Hepatocyte (in vitro differentiated cells): Measurements from ENCODE around the gene ECE1. TPM values are rescaled to one million over a fixed set of nuclear protein-coding genes. Genes with fewer than 3 reads are reported as not detected.
A peak's percentile ranks its signal among the peaks of the same experiment; 100 is the strongest.

ENCODE experiments used
- DNase-seq: peaks from one replicate; pipeline ENCODE4 v3.0.0-alpha.2; 2016; ENCODE audit warnings: low spot score
- H2AFZ ChIP-seq: fragments of 200-600 bp; sonication (generic); 2 replicates; pipeline ENCODE4 v1.6.0; 2016; ENCODE audit warnings: antibody characterized with exemption, mild to moderate bottlenecking
- H3K27ac ChIP-seq: fragments of 200-600 bp; sonication (generic); 2 replicates; pipeline ENCODE4 v1.5.1; 2016; ENCODE audit warnings: mild to moderate bottlenecking
- H3K27me3 ChIP-seq: fragments of 200-600 bp; sonication (generic); 2 replicates; pipeline ENCODE4 v1.6.1; 2016
- H3K36me3 ChIP-seq: fragments of 200-600 bp; sonication (generic); replicated peaks from 2 replicates; pipeline ENCODE4 v1.5.1; 2016; ENCODE audit warnings: low read depth; ENCODE audit not compliant: insufficient read depth
- H3K4me1 ChIP-seq: fragments of 200-600 bp; sonication (generic); 2 replicates; pipeline ENCODE4 v1.5.1; 2016; ENCODE audit warnings: mild to moderate bottlenecking, moderate library complexity; ENCODE audit not compliant: insufficient read depth
- H3K4me2 ChIP-seq: fragments of 200-600 bp; sonication (generic); 2 replicates; pipeline ENCODE4 v1.6.0; 2016
- H3K4me3 ChIP-seq: fragments of 200-600 bp; sonication (generic); 2 replicates; pipeline ENCODE4 v1.5.1; 2016; ENCODE audit warnings: mild to moderate bottlenecking
- H3K79me2 ChIP-seq: fragments of 200-600 bp; sonication (generic); 2 replicates; pipeline ENCODE4 v1.6.0; 2017; ENCODE audit warnings: mild to moderate bottlenecking
- H3K9me2 ChIP-seq: fragments of 200-600 bp; sonication (generic); replicated peaks from 2 replicates; pipeline ENCODE4 v1.6.0; 2017; ENCODE audit warnings: mild to moderate bottlenecking; ENCODE audit not compliant: insufficient read depth
- H3K9me3 ChIP-seq: fragments of 200-600 bp; sonication (generic); 2 replicates; pipeline ENCODE4 v1.5.1; 2016; ENCODE audit warnings: low read depth, mild to moderate bottlenecking
- H4K20me1 ChIP-seq: fragments of 200-600 bp; sonication (generic); 2 replicates; pipeline ENCODE4 v1.6.0; 2016; ENCODE audit warnings: mild to moderate bottlenecking; ENCODE audit not compliant: insufficient read depth, poor library complexity, severe bottlenecking
- EZH2 ChIP-seq: fragments of 200-600 bp; sonication (generic); IDR thresholded peaks from 2 replicates; pipeline ENCODE4 v1.6.1; 2016; ENCODE audit warnings: antibody characterized with exemption, mild to moderate bottlenecking, borderline replicate concordance
- EZH2phosphoT487 ChIP-seq: fragments of 200-600 bp; sonication (generic); IDR thresholded peaks from one replicate; pipeline ENCODE4 v1.6.1; 2018; ENCODE audit warnings: antibody characterized with exemption, mild to moderate bottlenecking, low read depth, moderate library complexity; ENCODE audit not compliant: unreplicated experiment, severe bottlenecking
- WGBS: methylation state at CpG from one replicate; pipeline ENCODE4 v1.1.6; 2016; ENCODE audit warnings: low lambda C conversion rate; ENCODE audit errors: missing lambda C conversion rate; 5-methylcytosine and 5-hydroxymethylcytosine counted together
- polyA plus RNA-seq: library from polyadenylated mRNA; unstranded; fragments of >200 nt; fragmentation: Nextera tagmentation; extraction: Ambion mirVana; gene quantifications from 2 replicates; pipeline ENCODE4 v1.2.1, GENCODE V29; 2016
- total RNA-seq: library from RNA; depleted of rRNA; stranded (reverse); fragments of >200 nt; gene quantifications from 2 replicates; pipeline ENCODE4 v1.2.3, GENCODE V29; 2014
- TF ChIP-seq, protein P1 (sequence below): fragments of 200-600 bp; sonication (generic); IDR thresholded peaks from 2 replicates; pipeline ENCODE4 v1.5.1; 2016; ENCODE audit warnings: antibody characterized with exemption, mild to moderate bottlenecking; ENCODE audit not compliant: poor library complexity

Gene ECE1
- total and polyA plus RNA-seq, 2 experiments from 2014 or later: 60.8 to 90.6 TPM

DNA sequence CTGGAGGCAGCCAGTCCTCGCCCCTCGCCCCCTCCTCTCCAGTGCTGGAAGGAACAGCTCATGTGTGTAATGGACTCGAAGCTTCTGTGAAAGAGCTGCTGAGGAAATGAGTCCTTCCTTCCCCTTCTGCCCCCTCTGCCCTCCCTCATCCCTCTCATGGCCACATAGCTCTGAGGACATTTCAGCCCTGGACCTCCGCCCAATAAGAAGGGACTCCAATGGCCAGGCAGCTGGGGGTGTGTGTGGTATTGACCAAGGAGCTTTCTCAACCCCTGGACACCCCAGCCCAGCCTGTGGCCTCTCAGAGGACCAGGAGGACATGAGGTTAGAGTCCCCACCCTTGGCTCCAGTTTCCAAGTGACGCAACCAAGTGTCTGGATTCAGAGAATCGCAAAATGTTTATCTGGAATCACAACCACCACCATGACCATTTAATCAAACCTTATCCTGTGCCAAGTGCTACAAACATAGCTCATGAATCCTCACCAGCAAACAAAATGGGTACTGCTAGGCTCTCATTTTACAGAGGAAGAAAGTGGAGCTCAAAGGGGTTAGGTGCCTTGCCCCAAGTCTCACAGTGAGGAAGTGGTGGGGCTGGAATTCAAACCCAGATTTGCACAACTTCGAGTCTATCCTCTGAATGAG is 47.8 kb upstream of the ECE1 start:
- no peaks in the 10 kb centered on the region for H3K9me3 ChIP-seq
- H3K79me2 ChIP-seq: peaks cover 97% of the 10 kb centered on the region
- no peak overlapping the region for H2AFZ ChIP-seq
- WGBS: 61% methylated on average over 7 of the region's 7 CpGs
- peaks cover 98% of the 10 kb centered on the region for H3K4me1 ChIP-seq
- H3K9me2 ChIP-seq: no peaks in the 10 kb centered on the region
- H3K27ac ChIP-seq: peak overlapping the region; percentile 65
- H3K4me2 ChIP-seq: peak overlapping the region; percentile 56
- peak; percentile 53 for DNase-seq
- H3K4me3 ChIP-seq: no peak overlapping the region
- TF ChIP-seq, protein P1, sequence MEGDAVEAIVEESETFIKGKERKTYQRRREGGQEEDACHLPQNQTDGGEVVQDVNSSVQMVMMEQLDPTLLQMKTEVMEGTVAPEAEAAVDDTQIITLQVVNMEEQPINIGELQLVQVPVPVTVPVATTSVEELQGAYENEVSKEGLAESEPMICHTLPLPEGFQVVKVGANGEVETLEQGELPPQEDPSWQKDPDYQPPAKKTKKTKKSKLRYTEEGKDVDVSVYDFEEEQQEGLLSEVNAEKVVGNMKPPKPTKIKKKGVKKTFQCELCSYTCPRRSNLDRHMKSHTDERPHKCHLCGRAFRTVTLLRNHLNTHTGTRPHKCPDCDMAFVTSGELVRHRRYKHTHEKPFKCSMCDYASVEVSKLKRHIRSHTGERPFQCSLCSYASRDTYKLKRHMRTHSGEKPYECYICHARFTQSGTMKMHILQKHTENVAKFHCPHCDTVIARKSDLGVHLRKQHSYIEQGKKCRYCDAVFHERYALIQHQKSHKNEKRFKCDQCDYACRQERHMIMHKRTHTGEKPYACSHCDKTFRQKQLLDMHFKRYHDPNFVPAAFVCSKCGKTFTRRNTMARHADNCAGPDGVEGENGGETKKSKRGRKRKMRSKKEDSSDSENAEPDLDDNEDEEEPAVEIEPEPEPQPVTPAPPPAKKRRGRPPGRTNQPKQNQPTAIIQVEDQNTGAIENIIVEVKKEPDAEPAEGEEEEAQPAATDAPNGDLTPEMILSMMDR: no peak
- TF ChIP-seq EZH2: no peak
- TF ChIP-seq EZH2phosphoT487: no peak
- H4K20me1 ChIP-seq: peaks cover 23% of the 10 kb centered on the region
- H3K27me3 ChIP-seq: no peaks in the 10 kb centered on the region
- H3K36me3 ChIP-seq: no peaks in the 10 kb centered on the region

- no peak for TF ChIP-seq EZH2phosphoT487
- TF ChIP-seq EZH2: no peak
- TF ChIP-seq, protein P1: no peak
- no peaks in the 10 kb centered on the region for H3K36me3 ChIP-seq
- H3K79me2 ChIP-seq: peaks cover 95% of the 10 kb centered on the region
- H3K4me2 ChIP-seq: peak overlapping the region; percentile 56
- H2AFZ ChIP-seq: no peak overlapping the region
- no peak overlapping the region for H3K4me3 ChIP-seq
- H3K27ac ChIP-seq: peak overlapping the region; percentile 65
- no peaks in the 10 kb centered on the region for H3K9me2 ChIP-seq
- H3K4me1 ChIP-seq: peaks cover 97% of the 10 kb centered on the region
- DNase-seq: no peak
- H4K20me1 ChIP-seq: peaks cover 17% of the 10 kb centered on the region
- no peaks in the 10 kb centered on the region for H3K9me3 ChIP-seq
- no peaks in the 10 kb centered on the region for H3K27me3 ChIP-seq
- WGBS: 77% methylated on average over 8 of the region's 8 CpGs
Measured at GRCh38 chr1:21337454-21337927, 47.2 kb upstream of the ECE1 start.

GRCh38 chr1:21337010-21337437 is 46.8 kb upstream of the ECE1 start:
- no peak for TF ChIP-seq EZH2phosphoT487
- TF ChIP-seq, protein P1: no peak
- no peak for TF ChIP-seq EZH2

More at GRCh38 chr1:21337010-21337437, 46.8 kb upstream of the ECE1 start:
- no peaks in the 10 kb centered on the region for H3K36me3 ChIP-seq
- H3K27me3 ChIP-seq: no peaks in the 10 kb centered on the region
- H3K27ac ChIP-seq: peak overlapping the region; percentile 65
- 32% methylated on average over 8 of the region's 8 CpGs for WGBS
- no peaks in the 10 kb centered on the region for H3K9me3 ChIP-seq
- H3K9me2 ChIP-seq: no peaks in the 10 kb centered on the region
- DNase-seq: no peak
- H3K4me1 ChIP-seq: peaks cover 96% of the 10 kb centered on the region
- H3K79me2 ChIP-seq: peaks cover 94% of the 10 kb centered on the region
- no peak overlapping the region for H3K4me3 ChIP-seq
- no peak overlapping the region for H2AFZ ChIP-seq
- peak overlapping the region; percentile 56 for H3K4me2 ChIP-seq
- peaks cover 13% of the 10 kb centered on the region for H4K20me1 ChIP-seq
